Measurements from ENCODE around the gene CKB.

Gene CKB

GRCh38 chr14:103522649-103523574 lies at the start of gene CKB:
Gene CKB (minus strand): TSS chr14:103522830. CDS start chr14:103522493, 337 bp downstream.
- TF ChIP-seq, protein P1, sequence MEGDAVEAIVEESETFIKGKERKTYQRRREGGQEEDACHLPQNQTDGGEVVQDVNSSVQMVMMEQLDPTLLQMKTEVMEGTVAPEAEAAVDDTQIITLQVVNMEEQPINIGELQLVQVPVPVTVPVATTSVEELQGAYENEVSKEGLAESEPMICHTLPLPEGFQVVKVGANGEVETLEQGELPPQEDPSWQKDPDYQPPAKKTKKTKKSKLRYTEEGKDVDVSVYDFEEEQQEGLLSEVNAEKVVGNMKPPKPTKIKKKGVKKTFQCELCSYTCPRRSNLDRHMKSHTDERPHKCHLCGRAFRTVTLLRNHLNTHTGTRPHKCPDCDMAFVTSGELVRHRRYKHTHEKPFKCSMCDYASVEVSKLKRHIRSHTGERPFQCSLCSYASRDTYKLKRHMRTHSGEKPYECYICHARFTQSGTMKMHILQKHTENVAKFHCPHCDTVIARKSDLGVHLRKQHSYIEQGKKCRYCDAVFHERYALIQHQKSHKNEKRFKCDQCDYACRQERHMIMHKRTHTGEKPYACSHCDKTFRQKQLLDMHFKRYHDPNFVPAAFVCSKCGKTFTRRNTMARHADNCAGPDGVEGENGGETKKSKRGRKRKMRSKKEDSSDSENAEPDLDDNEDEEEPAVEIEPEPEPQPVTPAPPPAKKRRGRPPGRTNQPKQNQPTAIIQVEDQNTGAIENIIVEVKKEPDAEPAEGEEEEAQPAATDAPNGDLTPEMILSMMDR (conservative IDR thresholded peaks at IDR 0.05; ENCODE audit: low read depth, low read length): no peak
- DNase-seq (ENCODE audit: low read depth): peak; percentile 63
- peak within 1 kb of the TSS; percentile 44 for H3K4me3 ChIP-seq (ENCODE audit: low read depth, low read length)

GRCh38 chr14:103569408-103569807 lies 46.8 kb upstream of the CKB start:
- H3K4me3 ChIP-seq (ENCODE audit: low read depth, low read length): no peak overlapping the region
- TF ChIP-seq, protein P1 (conservative IDR thresholded peaks at IDR 0.05; ENCODE audit: low read depth, low read length): no peak
- no peak for DNase-seq (ENCODE audit: low read depth)

- no peak overlapping the region for H3K4me3 ChIP-seq (ENCODE audit: low read depth, low read length)
- TF ChIP-seq, protein P1 (conservative IDR thresholded peaks at IDR 0.05; ENCODE audit: low read depth, low read length): no peak
- no peak for DNase-seq (ENCODE audit: low read depth)
Measured at GRCh38 chr14:103568952-103569351, 46.3 kb upstream of the CKB start.

GRCh38 chr14:103563844-103564505 lies 41.3 kb upstream of the CKB start:
- peak overlapping the region; percentile 97 for H3K4me3 ChIP-seq (ENCODE audit: low read depth, low read length)
- no peak for DNase-seq (ENCODE audit: low read depth)
- TF ChIP-seq, protein P1 (conservative IDR thresholded peaks at IDR 0.05; ENCODE audit: low read depth, low read length): no peak

GRCh38 chr14:103563226-103563620 lies 40.6 kb upstream of the CKB start:
- DNase-seq (ENCODE audit: low read depth): no peak
- peak overlapping the region; percentile 97 for H3K4me3 ChIP-seq (ENCODE audit: low read depth, low read length)
- TF ChIP-seq, protein P1 (conservative IDR thresholded peaks at IDR 0.05; ENCODE audit: low read depth, low read length): no peak

- H3K4me3 ChIP-seq (ENCODE audit: low read depth, low read length): peak within 1 kb of the TSS; percentile 97
- TF ChIP-seq, protein P1 (conservative IDR thresholded peaks at IDR 0.05; ENCODE audit: low read depth, low read length): no peak
- peak; percentile 76 for DNase-seq (ENCODE audit: low read depth)
Measured at GRCh38 chr14:103562429-103563225, 40.0 kb upstream of the CKB start, which contains the start of the genes BAG5 and COA8. Gene BAG5 (minus strand): TSS chr14:103562657. CDS start chr14:103561164, 1,493 bp downstream. Gene COA8 (plus strand): TSS chr14:103562960. CDS start chr14:103563002, 42 bp downstream.

All from choroid plexus epithelial cell (primary cell).